Suprapubic skin (tissue), 4 donors: ENCODE results near the gene FAM111A.

ENCODE experiments used
- EP300 ChIP-seq: sonication (generic); formaldehyde crosslinking; IDR thresholded peaks from one replicate; pipeline ENCODE4 v1.6.1; 2017; ENCODE audit warnings: antibody characterized with exemption
- POLR2AphosphoS5 ChIP-seq, 3 donors: sonication (generic); formaldehyde crosslinking; IDR thresholded peaks; one replicate each; pipeline ENCODE4 v1.6.1; 2017; ENCODE audit warnings: antibody characterized with exemption in 3 of 3
- TF ChIP-seq, protein P1 (sequence below), 2 donors: fragments of 200-600 bp in 1 of 2; fragments of 450-650 bp in 1 of 2; sonication (generic) in 1 of 2; IDR thresholded peaks; one replicate each; pipeline ENCODE4 v1.5.1; 2016 to 2019; ENCODE audit warnings: antibody characterized with exemption in 2 of 2, mild to moderate bottlenecking in 1 of 2, moderate library complexity in 1 of 2

DNA sequence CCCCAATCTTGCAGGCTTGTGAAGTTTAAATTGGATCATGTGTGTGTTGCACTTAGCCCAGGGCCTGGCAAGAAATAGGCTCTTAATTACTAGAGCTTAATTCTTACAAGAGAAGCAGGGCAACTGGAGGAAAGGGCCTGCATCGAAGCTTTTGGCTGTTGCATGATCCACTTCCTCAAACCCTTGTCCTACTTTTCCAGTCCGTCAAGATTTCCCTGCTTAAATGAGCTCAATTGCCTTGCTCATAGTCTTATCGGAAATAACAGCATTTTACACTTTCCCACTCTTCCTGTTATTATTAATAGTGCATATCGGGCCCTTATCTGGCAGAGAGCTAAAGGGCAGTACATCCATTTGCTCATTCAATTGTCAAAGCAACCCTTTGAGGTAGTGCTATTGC, 47.3 kb downstream of the FAM111A start:
- TF ChIP-seq, protein P1, sequence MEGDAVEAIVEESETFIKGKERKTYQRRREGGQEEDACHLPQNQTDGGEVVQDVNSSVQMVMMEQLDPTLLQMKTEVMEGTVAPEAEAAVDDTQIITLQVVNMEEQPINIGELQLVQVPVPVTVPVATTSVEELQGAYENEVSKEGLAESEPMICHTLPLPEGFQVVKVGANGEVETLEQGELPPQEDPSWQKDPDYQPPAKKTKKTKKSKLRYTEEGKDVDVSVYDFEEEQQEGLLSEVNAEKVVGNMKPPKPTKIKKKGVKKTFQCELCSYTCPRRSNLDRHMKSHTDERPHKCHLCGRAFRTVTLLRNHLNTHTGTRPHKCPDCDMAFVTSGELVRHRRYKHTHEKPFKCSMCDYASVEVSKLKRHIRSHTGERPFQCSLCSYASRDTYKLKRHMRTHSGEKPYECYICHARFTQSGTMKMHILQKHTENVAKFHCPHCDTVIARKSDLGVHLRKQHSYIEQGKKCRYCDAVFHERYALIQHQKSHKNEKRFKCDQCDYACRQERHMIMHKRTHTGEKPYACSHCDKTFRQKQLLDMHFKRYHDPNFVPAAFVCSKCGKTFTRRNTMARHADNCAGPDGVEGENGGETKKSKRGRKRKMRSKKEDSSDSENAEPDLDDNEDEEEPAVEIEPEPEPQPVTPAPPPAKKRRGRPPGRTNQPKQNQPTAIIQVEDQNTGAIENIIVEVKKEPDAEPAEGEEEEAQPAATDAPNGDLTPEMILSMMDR (IDR thresholded peaks at IDR 0.05), result no peak
- TF ChIP-seq POLR2AphosphoS5 (IDR thresholded peaks at IDR 0.05) (no peak), EP300 (no peak)
